MM.1S (cell line): Measurements from ENCODE around the gene PTPRN2.

Source experiments
- DNase-seq: peaks from one replicate; pipeline ENCODE4 v3.0.0-alpha.2; 2015
- H2AFZ ChIP-seq: fragments of 300-600 bp; sonication (generic); 2 replicates; pipeline ENCODE4 v1.6.0; 2016; ENCODE audit warnings: antibody characterized with exemption, low read length
- H3F3A ChIP-seq: fragments of 300-600 bp; sonication (generic); 2 replicates; pipeline ENCODE4 v1.6.1; 2016; ENCODE audit warnings: mild to moderate bottlenecking, antibody characterized with exemption, low read length, moderate library complexity, mixed read lengths; ENCODE audit not compliant: insufficient read depth
- H3K27ac ChIP-seq: fragments of 300-600 bp; sonication (generic); 2 replicates; pipeline ENCODE4 v1.5.1; 2016; ENCODE audit warnings: mild to moderate bottlenecking, low read length
- H3K27me3 ChIP-seq: fragments of 300-600 bp; sonication (generic); replicated peaks from 2 replicates; pipeline ENCODE4 v1.6.0; 2016; ENCODE audit warnings: low read length; ENCODE audit not compliant: insufficient read depth
- H3K36me3 ChIP-seq: fragments of 300-600 bp; sonication (generic); replicated peaks from 2 replicates; pipeline ENCODE4 v1.6.1; 2016; ENCODE audit warnings: mild to moderate bottlenecking, low read length, mixed read lengths; ENCODE audit not compliant: insufficient read depth
- H3K4me1 ChIP-seq: fragments of 300-600 bp; sonication (generic); 2 replicates; pipeline ENCODE4 v1.6.1; 2016; ENCODE audit warnings: low read length, mixed read lengths
- H3K4me2 ChIP-seq: fragments of 300-600 bp; sonication (generic); 2 replicates; pipeline ENCODE4 v1.6.0; 2016; ENCODE audit warnings: low read depth, low read length
- H3K4me3 ChIP-seq: fragments of 300-600 bp; sonication (generic); 2 replicates; pipeline ENCODE4 v1.5.1; 2016; ENCODE audit warnings: low read length, mixed read lengths
- H3K79me2 ChIP-seq: fragments of 300-600 bp; sonication (generic); 2 replicates; pipeline ENCODE4 v1.6.1; 2016; ENCODE audit warnings: mixed run types, low read length, mixed read lengths
- H3K9ac ChIP-seq: fragments of 300-600 bp; sonication (generic); 2 replicates; pipeline ENCODE4 v1.6.1; 2016; ENCODE audit warnings: low read length, mixed read lengths
- H3K9me2 ChIP-seq: fragments of 300-600 bp; sonication (generic); replicated peaks from 2 replicates; pipeline ENCODE4 v1.6.1; 2016; ENCODE audit warnings: mild to moderate bottlenecking, low read length, mixed read lengths; ENCODE audit not compliant: insufficient read depth
- H3K9me3 ChIP-seq: fragments of 300-600 bp; sonication (generic); replicated peaks from 2 replicates; pipeline ENCODE4 v1.6.1; 2016; ENCODE audit warnings: mild to moderate bottlenecking, low read length, mixed read lengths; ENCODE audit not compliant: insufficient read depth
- H4K20me1 ChIP-seq: fragments of 300-600 bp; sonication (generic); 2 replicates; pipeline ENCODE4 v1.6.1; 2016; ENCODE audit warnings: mild to moderate bottlenecking, low read length, moderate library complexity, mixed read lengths; ENCODE audit not compliant: insufficient read depth
- EZH2 ChIP-seq: fragments of 300-600 bp; sonication (generic); optimal IDR thresholded peaks from 2 replicates; pipeline ENCODE3; 2017; ENCODE audit warnings: low read depth, mild to moderate bottlenecking, antibody characterized with exemption, low read length, mixed read lengths
- EZH2phosphoT487 ChIP-seq: fragments of 300-600 bp; sonication (generic); IDR thresholded peaks from 2 replicates; pipeline ENCODE4 v1.6.1; 2018; ENCODE audit warnings: antibody characterized with exemption, low read length
- TF ChIP-seq, protein P1 (sequence below): fragments of 300-600 bp; sonication (generic); IDR thresholded peaks from 2 replicates; pipeline ENCODE4 v1.5.1; 2016; ENCODE audit warnings: antibody characterized with exemption, low read length, mixed read lengths

The PTPRN2 gene

DNA sequence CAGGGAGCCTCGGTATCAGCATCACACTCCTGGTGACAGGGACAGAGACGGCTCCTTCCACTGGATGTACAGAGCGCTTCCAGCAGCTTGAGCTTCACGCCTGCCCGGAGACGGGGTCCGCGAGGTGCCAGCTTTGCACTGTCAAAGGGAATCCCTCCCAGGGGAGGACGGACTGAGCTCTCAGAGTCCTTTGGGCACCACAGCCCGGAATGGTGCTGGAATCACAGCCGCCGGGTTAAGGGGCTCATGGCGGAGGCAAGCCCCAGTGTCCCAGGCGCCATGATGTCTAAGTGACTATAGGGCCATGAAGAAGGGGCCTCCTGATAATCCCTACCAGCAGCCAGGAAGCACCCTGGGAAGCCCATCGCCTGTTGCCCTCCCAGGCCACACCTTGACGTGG is 41.4 kb downstream of the PTPRN2 start:
- H3K4me2 ChIP-seq, result no peak overlapping the region
- H3K9me3 ChIP-seq, result no peaks in the 10 kb centered on the region
- no peaks in the 10 kb centered on the region for H4K20me1 ChIP-seq
- H2AFZ ChIP-seq, result no peak overlapping the region
- peaks cover 91% of the 10 kb centered on the region for H3K27me3 ChIP-seq
- no peaks in the 10 kb centered on the region for H3K9me2 ChIP-seq
- no peaks in the 10 kb centered on the region for H3K36me3 ChIP-seq
- H3K9ac ChIP-seq, result no peak overlapping the region
- H3K4me1 ChIP-seq, result no peaks in the 10 kb centered on the region
- DNase-seq, result no peak
- no peak overlapping the region for H3K27ac ChIP-seq
- H3K4me3 ChIP-seq, result no peak overlapping the region
- no peak for TF ChIP-seq EZH2
- TF ChIP-seq, protein P1, sequence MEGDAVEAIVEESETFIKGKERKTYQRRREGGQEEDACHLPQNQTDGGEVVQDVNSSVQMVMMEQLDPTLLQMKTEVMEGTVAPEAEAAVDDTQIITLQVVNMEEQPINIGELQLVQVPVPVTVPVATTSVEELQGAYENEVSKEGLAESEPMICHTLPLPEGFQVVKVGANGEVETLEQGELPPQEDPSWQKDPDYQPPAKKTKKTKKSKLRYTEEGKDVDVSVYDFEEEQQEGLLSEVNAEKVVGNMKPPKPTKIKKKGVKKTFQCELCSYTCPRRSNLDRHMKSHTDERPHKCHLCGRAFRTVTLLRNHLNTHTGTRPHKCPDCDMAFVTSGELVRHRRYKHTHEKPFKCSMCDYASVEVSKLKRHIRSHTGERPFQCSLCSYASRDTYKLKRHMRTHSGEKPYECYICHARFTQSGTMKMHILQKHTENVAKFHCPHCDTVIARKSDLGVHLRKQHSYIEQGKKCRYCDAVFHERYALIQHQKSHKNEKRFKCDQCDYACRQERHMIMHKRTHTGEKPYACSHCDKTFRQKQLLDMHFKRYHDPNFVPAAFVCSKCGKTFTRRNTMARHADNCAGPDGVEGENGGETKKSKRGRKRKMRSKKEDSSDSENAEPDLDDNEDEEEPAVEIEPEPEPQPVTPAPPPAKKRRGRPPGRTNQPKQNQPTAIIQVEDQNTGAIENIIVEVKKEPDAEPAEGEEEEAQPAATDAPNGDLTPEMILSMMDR, result no peak
- no peak for TF ChIP-seq EZH2phosphoT487
- H3F3A ChIP-seq, result no peaks in the 10 kb centered on the region
- H3K79me2 ChIP-seq, result no peaks in the 10 kb centered on the region

DNA sequence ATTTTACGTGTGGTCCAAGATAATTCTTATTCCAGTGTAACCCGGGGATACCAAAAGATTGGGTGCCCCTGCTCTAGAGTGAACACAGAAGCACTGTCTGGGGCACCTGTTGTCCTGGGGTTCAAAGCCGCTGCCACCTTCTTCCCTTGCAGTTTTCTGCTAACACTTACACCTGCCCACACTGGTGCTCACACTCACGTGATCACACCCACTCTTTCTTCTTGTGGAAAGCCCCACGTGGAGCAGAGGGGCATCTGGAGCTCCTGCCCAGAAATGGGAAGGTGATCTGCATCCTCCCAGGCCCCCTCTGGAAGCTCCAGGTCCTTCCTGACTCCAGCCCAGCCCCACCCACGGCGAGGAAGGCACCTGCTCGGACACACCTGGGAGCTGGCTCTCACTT is 42.9 kb downstream of the PTPRN2 start:
- H2AFZ ChIP-seq, result no peak overlapping the region
- DNase-seq, result no peak
- no peak overlapping the region for H3K4me3 ChIP-seq
- H3K27me3 ChIP-seq, result peaks cover 85% of the 10 kb centered on the region
- H3K36me3 ChIP-seq, result no peaks in the 10 kb centered on the region
- no peak overlapping the region for H3K9ac ChIP-seq
- H3F3A ChIP-seq, result no peaks in the 10 kb centered on the region
- no peaks in the 10 kb centered on the region for H4K20me1 ChIP-seq
- no peaks in the 10 kb centered on the region for H3K79me2 ChIP-seq
- no peaks in the 10 kb centered on the region for H3K9me2 ChIP-seq
- H3K4me2 ChIP-seq, result no peak overlapping the region
- TF ChIP-seq, protein P1, result no peak
- TF ChIP-seq EZH2 (no peak), EZH2phosphoT487 (no peak)
- H3K27ac ChIP-seq, result no peak overlapping the region
- no peaks in the 10 kb centered on the region for H3K4me1 ChIP-seq
- no peaks in the 10 kb centered on the region for H3K9me3 ChIP-seq

DNA sequence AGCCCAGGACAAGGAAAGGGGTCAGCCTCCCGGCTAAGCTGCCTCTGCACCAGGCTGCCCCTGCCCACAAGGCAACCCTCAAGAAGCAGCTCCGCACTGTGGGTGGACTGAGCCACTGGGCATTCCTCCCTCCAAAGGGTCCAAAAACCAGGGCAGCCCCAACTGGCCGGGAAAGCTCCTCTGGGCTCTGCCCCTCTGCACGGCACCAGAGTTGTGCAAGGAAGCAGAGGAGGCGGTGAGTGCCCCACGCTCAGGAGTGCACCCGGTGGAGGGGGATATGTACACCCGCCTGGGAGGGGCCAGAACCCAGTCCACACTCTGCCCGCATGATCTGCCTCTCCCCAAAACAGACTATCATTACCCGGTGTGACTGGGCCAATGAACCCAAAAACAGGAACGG is 43.8 kb downstream of the PTPRN2 start:
- no peaks in the 10 kb centered on the region for H3K4me1 ChIP-seq

More for the DNA sequence above, 43.8 kb downstream of the PTPRN2 start:
- H3K4me2 ChIP-seq, result no peak overlapping the region
- no peak overlapping the region for H3K9ac ChIP-seq
- peaks cover 82% of the 10 kb centered on the region for H3K27me3 ChIP-seq
- no peaks in the 10 kb centered on the region for H3K79me2 ChIP-seq
- no peaks in the 10 kb centered on the region for H4K20me1 ChIP-seq
- no peak for DNase-seq
- H3F3A ChIP-seq, result no peaks in the 10 kb centered on the region
- H2AFZ ChIP-seq, result no peak overlapping the region
- H3K36me3 ChIP-seq, result no peaks in the 10 kb centered on the region
- no peaks in the 10 kb centered on the region for H3K9me2 ChIP-seq
- no peaks in the 10 kb centered on the region for H3K9me3 ChIP-seq
- no peak overlapping the region for H3K27ac ChIP-seq
- TF ChIP-seq EZH2, result no peak
- TF ChIP-seq EZH2phosphoT487, result no peak
- TF ChIP-seq, protein P1, result no peak
- no peak overlapping the region for H3K4me3 ChIP-seq
